Ectodermal cell (in vitro differentiated cells): ENCODE measurements around the gene POLR1E.
A peak's percentile ranks its signal among the peaks of the same experiment; 100 is the strongest.

Experiments used
- H3K27ac ChIP-seq: 2 replicates; pipeline ENCODE4 v1.7.0; 2013; ENCODE audit warnings: mild to moderate bottlenecking, low read depth, low read length; ENCODE audit not compliant: insufficient read depth, poor library complexity, severe bottlenecking
- H3K27me3 ChIP-seq: 2 replicates; pipeline ENCODE4 v1.7.0; 2013; ENCODE audit warnings: mild to moderate bottlenecking, low read length; ENCODE audit not compliant: insufficient read depth, control insufficient read depth, poor library complexity, severe bottlenecking
- H3K36me3 ChIP-seq: one replicate; pipeline ENCODE4 v1.7.0; 2013; ENCODE audit warnings: low read length; ENCODE audit not compliant: control insufficient read depth, insufficient read depth
- H3K4me1 ChIP-seq: one replicate; pipeline ENCODE4 v1.7.0; 2013; ENCODE audit warnings: low read length; ENCODE audit not compliant: control insufficient read depth, insufficient read depth
- H3K4me3 ChIP-seq: 2 replicates; pipeline ENCODE4 v1.7.0; 2013; ENCODE audit warnings: low read depth, low read length, control low read depth; ENCODE audit not compliant: insufficient read depth
- H3K9me3 ChIP-seq: 2 replicates; pipeline ENCODE4 v1.7.0; 2013; ENCODE audit warnings: mild to moderate bottlenecking, low read length, moderate library complexity; ENCODE audit not compliant: control insufficient read depth
- WGBS, 2 experiments: methylation state at CpG; one replicate each; pipeline ENCODE4 v1.1.7; 2013; ENCODE audit warnings: missing lambda C conversion rate in 2 of 2; 5-methylcytosine and 5-hydroxymethylcytosine counted together

The POLR1E gene

DNA sequence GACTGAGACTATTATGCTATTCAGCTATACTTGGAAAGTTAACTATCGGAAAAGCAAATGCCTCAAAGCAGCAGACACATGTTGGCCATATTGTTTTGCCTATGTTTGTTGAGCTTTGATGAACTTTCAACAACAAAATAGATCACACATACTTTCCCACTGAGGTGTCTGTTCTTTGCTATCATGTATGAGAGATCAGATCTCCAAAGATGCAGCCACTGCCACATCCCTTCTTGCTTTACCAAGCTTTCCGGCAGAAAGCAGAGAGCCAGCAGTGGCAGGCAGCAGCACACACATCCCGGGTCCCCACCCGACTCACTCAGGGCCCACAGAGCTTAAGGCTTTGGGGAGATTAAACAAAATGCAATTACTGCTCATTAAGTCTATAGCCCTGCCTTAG, 39.3 kb upstream of the POLR1E start:
- no peak overlapping the region for H3K4me3 ChIP-seq
- 93 to 96% methylated on average over 4 of the region's 4 CpGs for WGBS, 2 experiments
- peak overlapping the region; percentile 23 for H3K27ac ChIP-seq
- H3K9me3 ChIP-seq = no peaks in the 10 kb centered on the region
- H3K36me3 ChIP-seq = peaks cover 16% of the 10 kb centered on the region
- H3K4me1 ChIP-seq = no peaks in the 10 kb centered on the region
- H3K27me3 ChIP-seq = no peaks in the 10 kb centered on the region

DNA sequence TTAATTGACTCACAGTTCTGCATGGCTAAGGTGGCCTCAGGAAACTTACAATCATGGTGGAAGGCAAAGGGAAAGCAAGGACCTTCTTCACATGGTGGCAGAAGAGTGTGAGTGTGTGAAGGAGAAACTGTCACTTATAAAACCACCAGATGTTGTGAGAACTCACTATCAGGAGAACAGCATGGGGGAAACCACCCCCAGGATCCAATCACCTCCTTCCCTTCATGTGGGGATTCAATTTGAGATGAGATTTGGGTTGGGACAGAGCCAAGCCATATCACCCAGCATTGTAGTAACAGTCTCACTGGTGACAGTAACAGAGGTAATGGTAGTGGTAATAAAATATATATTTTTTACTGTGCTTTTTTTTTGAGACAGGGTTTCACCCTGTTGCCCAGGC, 38.6 kb upstream of the POLR1E start:
- Histone ChIP-seq H3K36me3 (peaks cover 9% of the 10 kb centered on the region), H3K9me3 (no peaks in the 10 kb centered on the region), H3K4me3 (no peak overlapping the region), H3K27ac (no peak overlapping the region), H3K27me3 (no peaks in the 10 kb centered on the region), H3K4me1 (no peaks in the 10 kb centered on the region)

DNA sequence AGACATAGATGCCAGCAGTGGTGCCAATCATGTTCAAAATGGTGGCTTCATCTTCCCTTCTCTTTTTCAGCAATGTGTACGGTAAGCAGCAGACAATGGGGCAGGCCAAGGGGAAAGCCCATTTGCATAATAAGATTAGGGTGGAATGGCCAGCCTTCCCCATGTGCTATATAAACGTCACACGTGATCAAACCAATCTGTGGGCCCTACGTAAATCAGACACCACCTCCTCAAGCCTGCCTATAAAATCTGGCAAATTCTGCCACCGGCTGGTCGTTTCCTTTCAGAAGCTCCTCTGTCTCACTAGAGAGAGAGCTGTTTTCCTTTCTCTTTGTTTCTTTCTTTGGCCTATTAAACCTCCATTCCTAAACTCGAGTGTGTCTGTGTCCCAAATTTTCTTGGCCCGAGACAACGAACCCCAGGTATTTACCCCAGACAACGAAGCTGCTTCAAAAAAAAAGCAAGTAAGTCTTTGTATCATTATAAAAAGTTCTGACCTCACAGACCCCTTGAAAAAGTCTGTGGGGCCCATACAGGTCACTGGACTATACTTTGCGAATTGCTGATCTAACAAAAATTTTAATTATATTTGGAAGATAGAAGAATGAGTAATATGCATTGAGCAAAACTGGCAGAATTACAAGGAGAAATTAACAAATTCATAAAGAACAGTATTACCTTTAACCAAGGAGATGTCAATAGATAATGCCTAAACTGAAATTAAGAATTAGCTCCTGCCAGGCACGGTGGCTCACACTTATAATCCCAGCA, 35.7 kb upstream of the POLR1E start:
- H3K36me3 ChIP-seq = peaks cover 4% of the 10 kb centered on the region
- peak overlapping the region; percentile 81 for H3K27ac ChIP-seq
- no peaks in the 10 kb centered on the region for H3K4me1 ChIP-seq
- H3K4me3 ChIP-seq = no peak overlapping the region
- no peaks in the 10 kb centered on the region for H3K9me3 ChIP-seq
- no peaks in the 10 kb centered on the region for H3K27me3 ChIP-seq
- 79 to 81% methylated on average over 12 of the region's 12 CpGs for WGBS, 2 experiments

DNA sequence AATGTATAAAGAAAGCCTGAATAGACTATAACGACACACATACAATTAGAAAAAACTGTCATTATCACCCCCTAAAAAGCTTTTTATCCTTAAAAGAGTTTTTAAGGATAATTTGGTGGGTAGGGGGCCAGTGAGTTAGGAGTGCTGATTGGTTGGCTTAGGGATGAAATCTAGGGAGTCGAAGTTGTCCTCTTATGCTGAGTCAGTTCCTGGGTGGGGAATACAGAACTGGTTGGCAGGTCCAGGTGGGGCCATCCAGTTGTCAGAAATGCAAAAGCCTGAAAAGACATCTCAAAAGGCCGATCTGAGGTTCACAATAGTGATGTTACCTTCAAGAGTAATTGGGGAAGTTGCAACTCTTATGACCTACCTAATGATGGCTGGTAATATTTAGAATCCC, 34.1 kb upstream of the POLR1E start:
- 94 to 95% methylated on average over 2 of the region's 3 CpGs for WGBS, 2 experiments

DNA sequence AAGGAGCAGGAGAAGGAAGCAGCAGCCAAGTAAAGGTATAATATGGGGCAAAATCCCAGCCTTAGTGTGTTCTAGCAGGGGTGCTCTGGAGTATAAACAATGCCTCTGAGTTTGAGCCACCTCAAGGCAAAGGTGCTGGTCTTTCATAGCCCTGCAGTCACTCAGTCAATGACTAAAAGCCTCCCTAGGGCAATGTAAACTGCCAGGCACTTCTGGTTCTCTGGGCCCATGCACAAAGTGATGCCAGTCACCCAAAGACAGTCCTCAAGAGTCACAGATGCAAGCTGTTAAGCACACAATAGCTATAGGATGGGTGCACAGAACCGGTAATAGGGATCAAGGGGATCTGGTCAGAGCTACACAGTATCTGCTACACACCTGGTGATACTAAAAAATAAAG, 33.1 kb upstream of the POLR1E start:
- H3K27ac ChIP-seq = no peak overlapping the region
- no peaks in the 10 kb centered on the region for H3K4me1 ChIP-seq
- whole genome bisulfite sequencing, 2 experiments = 85 to 87% methylated on average over 1 of the region's 1 CpG
- H3K27me3 ChIP-seq = no peaks in the 10 kb centered on the region
- no peaks in the 10 kb centered on the region for H3K9me3 ChIP-seq
- H3K4me3 ChIP-seq = no peak overlapping the region
- peaks cover 4% of the 10 kb centered on the region for H3K36me3 ChIP-seq

More for the DNA sequence above, 34.1 kb upstream of the POLR1E start:
- Histone ChIP-seq H3K27me3 (no peaks in the 10 kb centered on the region), H3K4me1 (no peaks in the 10 kb centered on the region), H3K27ac (no peak overlapping the region), H3K36me3 (peaks cover 4% of the 10 kb centered on the region), H3K9me3 (no peaks in the 10 kb centered on the region), H3K4me3 (no peak overlapping the region)

DNA sequence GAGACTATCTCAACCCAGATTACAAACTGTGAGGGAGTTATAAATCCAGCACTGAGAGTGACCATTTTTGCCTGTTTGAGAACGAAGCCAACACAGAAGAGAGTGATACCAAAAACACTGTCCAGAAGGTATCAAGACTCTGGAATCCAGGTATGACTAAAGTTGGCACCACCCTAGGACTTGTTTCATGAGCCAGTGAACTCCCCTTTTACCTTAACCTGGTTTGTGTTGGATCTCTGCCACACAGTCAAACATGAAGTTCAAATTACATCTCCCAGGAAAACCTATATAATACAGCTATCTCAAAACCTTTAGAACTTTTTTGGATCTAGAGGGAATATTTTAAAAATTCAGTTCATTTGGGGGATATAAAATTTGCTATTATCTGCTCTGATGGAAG, 31.9 kb upstream of the POLR1E start:
- no peaks in the 10 kb centered on the region for H3K36me3 ChIP-seq
- no peak overlapping the region for H3K4me3 ChIP-seq
- no peaks in the 10 kb centered on the region for H3K9me3 ChIP-seq
- H3K27me3 ChIP-seq = no peaks in the 10 kb centered on the region
- H3K27ac ChIP-seq = no peak overlapping the region
- 95 to 98% methylated on average over 1 of the region's 1 CpG for WGBS, 2 experiments
- no peaks in the 10 kb centered on the region for H3K4me1 ChIP-seq

DNA sequence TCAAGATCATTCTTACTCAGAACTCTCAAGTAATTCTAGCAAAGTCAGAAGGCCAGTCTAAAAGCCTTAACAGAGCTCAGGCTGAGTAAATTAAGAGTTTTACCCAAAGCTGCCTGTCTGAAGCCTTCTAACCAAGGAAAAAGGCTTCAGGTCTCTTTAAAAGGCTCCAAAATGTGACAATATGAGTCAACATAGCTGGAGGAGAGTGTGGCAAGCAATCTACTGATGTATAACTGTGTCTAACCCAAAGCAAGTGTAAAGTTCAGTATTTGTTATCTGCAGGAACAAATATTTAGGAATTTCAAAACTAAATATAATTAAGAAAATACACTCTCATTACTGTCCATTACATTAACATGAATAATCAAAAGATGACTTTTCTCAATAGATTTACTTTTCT, 31.5 kb upstream of the POLR1E start:
- Histone ChIP-seq H3K4me3 (no peak overlapping the region), H3K4me1 (no peaks in the 10 kb centered on the region), H3K36me3 (no peaks in the 10 kb centered on the region), H3K9me3 (no peaks in the 10 kb centered on the region), H3K27ac (no peak overlapping the region), H3K27me3 (no peaks in the 10 kb centered on the region)

DNA sequence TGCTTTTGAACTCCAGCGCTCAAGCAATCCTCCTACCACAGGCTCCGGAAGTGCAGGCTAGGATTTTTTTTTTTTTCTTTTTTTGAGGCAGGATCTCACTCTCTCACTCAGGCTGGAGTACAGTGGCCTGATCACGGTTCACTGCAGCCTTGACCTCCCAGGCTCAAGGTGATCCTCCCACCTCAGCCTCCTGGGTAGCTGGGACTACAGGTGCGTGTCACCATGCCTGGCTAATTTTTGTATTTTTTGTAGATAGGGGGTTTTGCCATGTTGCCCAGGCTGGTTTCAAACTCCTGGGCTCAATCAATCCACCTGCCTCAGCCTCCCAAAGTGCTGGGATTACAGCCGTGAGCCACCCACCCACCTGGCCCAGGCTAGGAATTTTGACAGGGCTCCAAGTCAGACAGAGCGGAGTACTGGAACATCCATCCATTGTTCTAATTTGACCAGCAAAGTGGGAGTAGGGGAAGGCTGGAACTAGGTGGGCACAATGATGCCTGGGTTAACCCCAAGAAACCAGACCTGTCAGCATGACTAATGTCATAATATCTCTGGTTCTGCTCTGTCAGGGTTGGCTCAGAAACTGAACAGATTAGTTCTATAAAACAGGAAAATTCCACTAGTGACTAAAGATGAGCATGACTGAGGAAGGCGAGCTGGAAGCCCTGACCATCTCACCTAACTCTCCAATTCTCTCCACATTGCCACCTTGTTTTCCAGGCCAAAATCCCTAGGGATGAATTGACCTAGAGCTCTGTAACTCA, 29.7 kb upstream of the POLR1E start:
- Histone ChIP-seq H3K9me3 (no peaks in the 10 kb centered on the region), H3K27me3 (no peaks in the 10 kb centered on the region), H3K4me1 (no peaks in the 10 kb centered on the region), H3K4me3 (no peak overlapping the region), H3K27ac (no peak overlapping the region), H3K36me3 (no peaks in the 10 kb centered on the region)
- WGBS, 2 experiments = 79 to 80% methylated on average over 7 of the region's 7 CpGs

DNA sequence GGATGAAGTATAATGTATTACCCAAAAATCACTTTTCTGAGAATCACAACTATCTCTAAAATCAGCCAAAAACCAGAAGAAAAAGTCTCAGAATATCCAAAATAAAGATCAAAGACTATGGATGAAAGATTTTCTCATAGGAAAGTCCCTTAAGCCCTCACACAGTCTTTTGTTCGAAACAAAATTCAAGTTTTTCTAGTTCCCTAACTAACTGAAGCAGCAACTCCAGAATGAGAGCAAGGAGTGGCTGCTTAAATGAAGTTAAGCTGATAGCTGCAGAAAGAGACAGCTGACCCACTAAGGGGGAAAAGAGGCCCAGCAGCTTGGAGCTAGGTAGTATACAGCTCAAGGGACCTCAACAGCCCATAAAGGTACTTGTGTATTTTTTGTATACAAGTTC, 28.9 kb upstream of the POLR1E start:
- WGBS, 2 experiments = 71 to 100% methylated on average over 1 of the region's 1 CpG
- Histone ChIP-seq H3K4me1 (no peaks in the 10 kb centered on the region), H3K36me3 (no peaks in the 10 kb centered on the region), H3K27ac (no peak overlapping the region), H3K4me3 (no peak overlapping the region), H3K9me3 (no peaks in the 10 kb centered on the region), H3K27me3 (no peaks in the 10 kb centered on the region)

DNA sequence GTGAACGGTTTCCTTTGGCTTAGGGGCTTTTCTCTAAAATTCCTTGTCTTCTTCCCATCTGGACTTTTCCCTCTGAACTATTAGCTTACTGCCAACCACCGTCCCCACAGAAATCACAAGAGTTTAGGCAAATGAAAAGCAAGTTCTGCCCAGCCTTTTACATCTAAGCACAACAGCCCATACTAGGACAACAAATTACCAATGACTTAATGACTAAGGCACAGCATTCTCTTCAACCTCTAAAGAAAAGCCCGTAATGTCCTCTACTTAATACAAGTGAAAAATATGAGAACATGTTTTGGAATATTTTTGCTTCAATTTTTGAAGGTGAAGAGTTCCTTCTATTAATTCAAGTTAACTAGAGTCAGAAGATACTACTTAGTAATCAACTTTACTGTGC, 21.7 kb upstream of the POLR1E start:
- Histone ChIP-seq H3K4me1 (peaks cover 7% of the 10 kb centered on the region), H3K36me3 (no peaks in the 10 kb centered on the region), H3K27me3 (no peaks in the 10 kb centered on the region), H3K27ac (peak overlapping the region; percentile 88), H3K9me3 (no peaks in the 10 kb centered on the region), H3K4me3 (peak overlapping the region; percentile 67)
- WGBS, 2 experiments = 34 to 46% methylated on average over 2 to 3 of the region's 3 CpGs
